WTC11 (cell line): Measurements from ENCODE around the gene NHERF2. TPM values are rescaled to one million over a fixed set of nuclear protein-coding genes. Genes with fewer than 3 reads are reported as not detected.

ENCODE experiments used
- ATAC-seq: fragments of 200-7000 bp; cut with Tn5 transposase; 2 replicates; pipeline ENCODE4 v1.10.0; 2021; ENCODE audit warnings: mild to moderate bottlenecking, moderate library complexity
- CTCF ChIA-PET: fragments of 300-600 bp; sonication (Branson Sonifier 250); formaldehyde crosslinking; loops from one replicate; lab custom pipeline; 2021; ENCODE audit warnings: antibody characterized with exemption; lab: Charles Lee
- POLR2A ChIA-PET: fragments of 350-600 bp; sonication (Branson Sonifier 250); formaldehyde crosslinking; loops from one replicate; lab custom pipeline; 2021; ENCODE audit warnings: antibody characterized with exemption; lab: Charles Lee
- DNase-seq: peaks from one replicate; pipeline ENCODE4 v3.0.0; 2021; ENCODE audit warnings: low spot score
- H3K27ac Mint-ChIP-seq: 2 replicates; pipeline ENCODE4 v1.8.0; 2021; ENCODE audit warnings: mixed read lengths
- H3K27me3 Mint-ChIP-seq: 2 replicates; pipeline ENCODE4 v1.8.0; 2021; ENCODE audit warnings: low read depth, mild to moderate bottlenecking, moderate library complexity, mixed read lengths
- H3K36me3 Mint-ChIP-seq: 2 replicates; pipeline ENCODE4 v1.8.0; 2021; ENCODE audit warnings: mixed read lengths
- H3K4me1 Mint-ChIP-seq: 2 replicates; pipeline ENCODE4 v1.8.0; 2022; ENCODE audit warnings: mixed read lengths
- H3K4me3 Mint-ChIP-seq: 2 replicates; pipeline ENCODE4 v1.8.0; 2021; ENCODE audit warnings: mild to moderate bottlenecking, moderate library complexity, mixed read lengths
- H3K9me3 Mint-ChIP-seq: 2 replicates; pipeline ENCODE4 v1.8.0; 2021; ENCODE audit warnings: mixed read lengths
- AFF4 ChIP-seq: sonication (generic); formaldehyde crosslinking; IDR thresholded peaks from 2 replicates; pipeline ENCODE4 v1.8.1; 2023; ENCODE audit warnings: mild to moderate bottlenecking, missing genetic modification reagents, borderline replicate concordance
- ATF2 ChIP-seq: sonication (generic); formaldehyde crosslinking; IDR thresholded peaks from 2 replicates; pipeline ENCODE4 v1.8.1; 2022; ENCODE audit warnings: low read depth, missing genetic modification reagents, borderline replicate concordance
- CREB1 ChIP-seq: sonication (generic); formaldehyde crosslinking; IDR thresholded peaks from 2 replicates; pipeline ENCODE4 v1.8.0; 2023; ENCODE audit warnings: mild to moderate bottlenecking, missing genetic modification reagents
- E2F5 ChIP-seq: sonication (generic); formaldehyde crosslinking; IDR thresholded peaks from 2 replicates; pipeline ENCODE4 v1.8.1; 2022; ENCODE audit warnings: mild to moderate bottlenecking, moderate library complexity, missing genetic modification reagents
- ERG ChIP-seq: fragments of 250-450 bp; sonication (Bioruptor Pico); IDR thresholded peaks from 2 replicates; pipeline ENCODE4 v1.8.0; 2021; ENCODE audit warnings: mild to moderate bottlenecking
- ESRRA ChIP-seq: sonication (generic); formaldehyde crosslinking; IDR thresholded peaks from 2 replicates; pipeline ENCODE4 v1.8.1; 2022; ENCODE audit warnings: mild to moderate bottlenecking, missing genetic modification reagents, borderline replicate concordance
- ETV6 ChIP-seq: sonication (generic); formaldehyde crosslinking; IDR thresholded peaks from 2 replicates; pipeline ENCODE4 v1.8.1; 2022; ENCODE audit warnings: mild to moderate bottlenecking, missing genetic modification reagents
- NR2C2 ChIP-seq: sonication (generic); formaldehyde crosslinking; IDR thresholded peaks from 2 replicates; pipeline ENCODE4 v1.8.0; 2022; ENCODE audit warnings: mild to moderate bottlenecking, missing genetic modification reagents
- OVOL2 ChIP-seq: fragments of 250-450 bp; sonication (Bioruptor Pico); IDR thresholded peaks from 2 replicates; pipeline ENCODE4 v1.9.0; 2021; ENCODE audit warnings: mild to moderate bottlenecking, borderline replicate concordance
- RELA ChIP-seq: sonication (generic); formaldehyde crosslinking; IDR thresholded peaks from 2 replicates; pipeline ENCODE4 v1.8.1; 2022; ENCODE audit warnings: missing genetic modification reagents, mild to moderate bottlenecking, borderline replicate concordance
- RORB ChIP-seq: fragments of 250-450 bp; sonication (Bioruptor Pico); IDR thresholded peaks from 2 replicates; pipeline ENCODE4 v1.9.0; 2021; ENCODE audit warnings: mild to moderate bottlenecking
- SMAD4 ChIP-seq: sonication (generic); formaldehyde crosslinking; IDR thresholded peaks from 2 replicates; pipeline ENCODE4 v1.8.0; 2022; ENCODE audit warnings: mild to moderate bottlenecking, missing genetic modification reagents
- SOX15 ChIP-seq: fragments of 250-450 bp; sonication (Bioruptor Pico); IDR thresholded peaks from 2 replicates; pipeline ENCODE4 v1.9.0; 2021; ENCODE audit warnings: mild to moderate bottlenecking
- SP1 ChIP-seq: sonication (generic); formaldehyde crosslinking; conservative IDR thresholded peaks from 2 replicates; pipeline ENCODE4 v1.8.1; 2022; ENCODE audit warnings: missing genetic modification reagents
- USF1 ChIP-seq: sonication (generic); formaldehyde crosslinking; IDR thresholded peaks from 2 replicates; pipeline ENCODE4 v1.8.0; 2022; ENCODE audit warnings: mild to moderate bottlenecking, missing genetic modification reagents
- ZBTB21 ChIP-seq: sonication (generic); formaldehyde crosslinking; IDR thresholded peaks from 2 replicates; pipeline ENCODE4 v1.8.1; 2023; ENCODE audit warnings: mild to moderate bottlenecking, missing genetic modification reagents, borderline replicate concordance
- ZNF396 ChIP-seq: fragments of 250-450 bp; sonication (Bioruptor Pico); IDR thresholded peaks from 2 replicates; pipeline ENCODE4 v1.8.0; 2021; ENCODE audit warnings: mild to moderate bottlenecking, moderate library complexity, borderline replicate concordance
- ZNF416 ChIP-seq: fragments of 250-450 bp; sonication (Bioruptor Pico); IDR thresholded peaks from 2 replicates; pipeline ENCODE4 v1.9.0; 2021; ENCODE audit warnings: mild to moderate bottlenecking, inconsistent platforms
- ZNF423 ChIP-seq: fragments of 250-450 bp; sonication (Bioruptor Pico); IDR thresholded peaks from 2 replicates; pipeline ENCODE4 v2.1.2; 2022; ENCODE audit warnings: mild to moderate bottlenecking, moderate library complexity
- total RNA-seq: library from RNA; stranded (reverse); gene quantifications from 3 replicates; pipeline ENCODE4 v1.2.3, GENCODE V29; 2021
- TF ChIP-seq, protein P1 (sequence below): fragments of 250-450 bp; sonication (Bioruptor Pico); IDR thresholded peaks from 2 replicates; pipeline ENCODE4 v1.9.0; 2021; ENCODE audit warnings: mild to moderate bottlenecking, borderline replicate concordance

Gene NHERF2
- total RNA-seq, 1 experiment from 2014 or later = 31.1 TPM

GRCh38 chr16:2076072-2076865 is 49.6 kb downstream of the NHERF2 start:
- ATAC-seq = no peak
- CTCF ChIA-PET = interaction anchor here (1.1 kb wide), 1 partner anchor 65 kb away, joined by 7 read pairs; no protein-coding TSS in a partner anchor
- no peaks in the 10 kb centered on the region for H3K9me3 Mint-ChIP-seq
- no peak overlapping the region for H3K4me3 Mint-ChIP-seq
- TF ChIP-seq RELA (CRISPR knock-in tag) = no peak
- TF ChIP-seq ZNF396 (CRISPR knock-in tag) = no peak
- no peak for TF ChIP-seq CREB1 (CRISPR knock-in tag)
- no peak for TF ChIP-seq NR2C2 (CRISPR knock-in tag)
- no peak for TF ChIP-seq SOX15
- no peak for TF ChIP-seq SMAD4
- no peak for TF ChIP-seq ATF2
- TF ChIP-seq AFF4 (CRISPR knock-in tag) = no peak
- TF ChIP-seq ESRRA (CRISPR knock-in tag) = no peak
- no peak for DNase-seq
- POLR2A ChIA-PET = interaction anchor here (0.6 kb wide), 1 partner anchor 166 kb away, joined by 4 read pairs; no protein-coding TSS in a partner anchor
- H3K36me3 Mint-ChIP-seq = peaks cover 3% of the 10 kb centered on the region
- no peaks in the 10 kb centered on the region for H3K4me1 Mint-ChIP-seq
- no peak overlapping the region for H3K27ac Mint-ChIP-seq
- H3K27me3 Mint-ChIP-seq = no peaks in the 10 kb centered on the region

GRCh38 chr16:2077016-2077415 is 50.3 kb downstream of the NHERF2 start:
- Mint-ChIP-seq H3K4me3 (no peak overlapping the region), H3K27ac (no peak overlapping the region)
- TF ChIP-seq, protein P1, sequence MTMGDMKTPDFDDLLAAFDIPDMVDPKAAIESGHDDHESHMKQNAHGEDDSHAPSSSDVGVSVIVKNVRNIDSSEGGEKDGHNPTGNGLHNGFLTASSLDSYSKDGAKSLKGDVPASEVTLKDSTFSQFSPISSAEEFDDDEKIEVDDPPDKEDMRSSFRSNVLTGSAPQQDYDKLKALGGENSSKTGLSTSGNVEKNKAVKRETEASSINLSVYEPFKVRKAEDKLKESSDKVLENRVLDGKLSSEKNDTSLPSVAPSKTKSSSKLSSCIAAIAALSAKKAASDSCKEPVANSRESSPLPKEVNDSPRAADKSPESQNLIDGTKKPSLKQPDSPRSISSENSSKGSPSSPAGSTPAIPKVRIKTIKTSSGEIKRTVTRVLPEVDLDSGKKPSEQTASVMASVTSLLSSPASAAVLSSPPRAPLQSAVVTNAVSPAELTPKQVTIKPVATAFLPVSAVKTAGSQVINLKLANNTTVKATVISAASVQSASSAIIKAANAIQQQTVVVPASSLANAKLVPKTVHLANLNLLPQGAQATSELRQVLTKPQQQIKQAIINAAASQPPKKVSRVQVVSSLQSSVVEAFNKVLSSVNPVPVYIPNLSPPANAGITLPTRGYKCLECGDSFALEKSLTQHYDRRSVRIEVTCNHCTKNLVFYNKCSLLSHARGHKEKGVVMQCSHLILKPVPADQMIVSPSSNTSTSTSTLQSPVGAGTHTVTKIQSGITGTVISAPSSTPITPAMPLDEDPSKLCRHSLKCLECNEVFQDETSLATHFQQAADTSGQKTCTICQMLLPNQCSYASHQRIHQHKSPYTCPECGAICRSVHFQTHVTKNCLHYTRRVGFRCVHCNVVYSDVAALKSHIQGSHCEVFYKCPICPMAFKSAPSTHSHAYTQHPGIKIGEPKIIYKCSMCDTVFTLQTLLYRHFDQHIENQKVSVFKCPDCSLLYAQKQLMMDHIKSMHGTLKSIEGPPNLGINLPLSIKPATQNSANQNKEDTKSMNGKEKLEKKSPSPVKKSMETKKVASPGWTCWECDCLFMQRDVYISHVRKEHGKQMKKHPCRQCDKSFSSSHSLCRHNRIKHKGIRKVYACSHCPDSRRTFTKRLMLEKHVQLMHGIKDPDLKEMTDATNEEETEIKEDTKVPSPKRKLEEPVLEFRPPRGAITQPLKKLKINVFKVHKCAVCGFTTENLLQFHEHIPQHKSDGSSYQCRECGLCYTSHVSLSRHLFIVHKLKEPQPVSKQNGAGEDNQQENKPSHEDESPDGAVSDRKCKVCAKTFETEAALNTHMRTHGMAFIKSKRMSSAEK (CRISPR knock-in tag) = no peak
- TF ChIP-seq ATF2 (no peak), E2F5 (CRISPR knock-in tag) (no peak), OVOL2 (CRISPR knock-in tag) (no peak), SP1 (no peak), USF1 (CRISPR knock-in tag) (no peak), ETV6 (CRISPR knock-in tag) (no peak), ZNF416 (no peak), ERG (no peak), ZNF423 (CRISPR knock-in tag) (no peak), RORB (CRISPR knock-in tag) (no peak), ZBTB21 (CRISPR knock-in tag) (no peak)

More at GRCh38 chr16:2077016-2077415, 50.3 kb downstream of the NHERF2 start:
- Mint-ChIP-seq H3K36me3 (peaks cover 3% of the 10 kb centered on the region), H3K9me3 (no peaks in the 10 kb centered on the region), H3K27me3 (no peaks in the 10 kb centered on the region), H3K4me1 (no peaks in the 10 kb centered on the region)
- no peak for DNase-seq
- CTCF ChIA-PET = no interaction called here
- POLR2A ChIA-PET = interaction anchor here (0.6 kb wide), 1 partner anchor 1642 kb away, joined by 3 read pairs; no protein-coding TSS in a partner anchor
- ATAC-seq = no peak
